Measurements from ENCODE around the gene COPS6.

The COPS6 gene

DNA sequence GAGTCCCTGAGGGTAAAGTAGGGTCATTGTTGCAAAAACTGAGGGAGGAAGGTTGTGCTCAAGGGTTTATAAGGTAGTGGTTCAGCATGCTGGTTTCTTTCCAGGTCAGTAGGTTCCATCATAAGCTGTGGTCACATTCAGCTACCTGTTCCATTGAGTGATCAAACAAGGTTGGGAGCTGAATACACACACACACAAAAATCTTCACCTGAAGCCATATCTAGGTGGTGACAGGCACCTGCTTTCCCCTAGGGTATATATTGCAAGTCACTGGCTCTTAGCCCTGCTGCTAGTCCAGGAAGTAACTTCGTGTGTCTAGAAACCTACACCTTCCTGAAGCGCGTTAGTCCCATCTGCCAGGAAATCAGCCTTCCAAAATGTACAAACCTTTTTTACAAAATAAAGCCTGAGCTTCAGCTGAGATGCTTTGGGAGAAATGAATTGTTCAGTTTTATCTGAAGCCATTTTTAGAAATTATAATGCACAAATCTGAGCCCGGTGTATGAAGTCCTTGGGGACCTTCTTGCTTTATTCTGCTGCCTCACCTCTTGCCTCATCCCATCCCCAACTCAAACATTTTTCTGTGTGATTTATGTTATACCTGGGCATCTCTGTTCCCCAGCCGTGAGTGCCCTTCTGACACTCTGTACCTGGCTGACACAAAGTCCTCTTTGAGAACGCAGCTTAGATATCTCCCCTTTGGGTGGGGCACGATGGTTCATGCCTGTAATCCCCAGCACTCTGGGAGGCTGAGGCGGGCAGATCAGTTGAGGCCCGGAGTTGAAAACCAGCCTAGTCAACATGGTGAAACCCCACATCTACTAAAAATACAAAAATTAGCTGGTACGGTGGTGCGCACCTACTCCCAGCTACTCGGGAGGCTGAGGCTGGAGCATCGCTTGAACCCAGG is 49.3 kb downstream of the COPS6 start:
- CTCF ChIA-PET: interaction anchor here (0.6 to 3.4 kb wide), 8 partner anchors 9 to 345 kb away, joined by 3 to 12 read pairs (median 4); partner anchors contain the start of gene MBLAC1
- DNase-seq (ENCODE audit: extremely low spot score): no peak
- POLR2A ChIA-PET: no interaction called here

DNA sequence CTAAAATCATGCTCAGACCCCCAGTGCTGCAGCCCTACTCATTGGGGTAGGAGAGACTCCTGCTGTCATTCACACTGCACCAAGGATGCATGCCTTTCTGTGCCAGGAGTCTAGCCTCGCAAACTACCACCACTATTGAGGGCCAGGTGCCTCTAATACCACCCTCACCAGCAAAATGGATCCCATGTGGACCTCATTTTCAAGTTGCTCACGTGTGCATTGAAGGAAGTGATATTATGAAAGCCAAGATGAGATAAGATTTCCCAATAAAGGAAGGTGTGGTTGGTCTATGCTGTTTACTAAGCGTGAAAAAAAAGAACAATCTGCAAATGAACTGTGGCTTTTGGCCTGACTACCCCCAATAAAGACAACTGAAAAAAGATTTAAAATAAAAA is 52.8 kb downstream of the COPS6 start:
- POLR2A ChIA-PET: no interaction called here
- DNase-seq (ENCODE audit: extremely low spot score): no peak
- CTCF ChIA-PET: interaction anchor here (0.6 to 9.8 kb wide), 5 partner anchors 10 to 266 kb away, joined by 3 to 114 read pairs (median 4); no protein-coding TSS in a partner anchor
- TF ChIP-seq, protein P1, sequence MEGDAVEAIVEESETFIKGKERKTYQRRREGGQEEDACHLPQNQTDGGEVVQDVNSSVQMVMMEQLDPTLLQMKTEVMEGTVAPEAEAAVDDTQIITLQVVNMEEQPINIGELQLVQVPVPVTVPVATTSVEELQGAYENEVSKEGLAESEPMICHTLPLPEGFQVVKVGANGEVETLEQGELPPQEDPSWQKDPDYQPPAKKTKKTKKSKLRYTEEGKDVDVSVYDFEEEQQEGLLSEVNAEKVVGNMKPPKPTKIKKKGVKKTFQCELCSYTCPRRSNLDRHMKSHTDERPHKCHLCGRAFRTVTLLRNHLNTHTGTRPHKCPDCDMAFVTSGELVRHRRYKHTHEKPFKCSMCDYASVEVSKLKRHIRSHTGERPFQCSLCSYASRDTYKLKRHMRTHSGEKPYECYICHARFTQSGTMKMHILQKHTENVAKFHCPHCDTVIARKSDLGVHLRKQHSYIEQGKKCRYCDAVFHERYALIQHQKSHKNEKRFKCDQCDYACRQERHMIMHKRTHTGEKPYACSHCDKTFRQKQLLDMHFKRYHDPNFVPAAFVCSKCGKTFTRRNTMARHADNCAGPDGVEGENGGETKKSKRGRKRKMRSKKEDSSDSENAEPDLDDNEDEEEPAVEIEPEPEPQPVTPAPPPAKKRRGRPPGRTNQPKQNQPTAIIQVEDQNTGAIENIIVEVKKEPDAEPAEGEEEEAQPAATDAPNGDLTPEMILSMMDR (IDR thresholded peaks at IDR 0.05; ENCODE audit: control extremely low read depth, extremely low read depth, low read depth, missing control alignments): no peak

More for the DNA sequence above, 49.3 kb downstream of the COPS6 start:
- TF ChIP-seq, protein P1 (IDR thresholded peaks at IDR 0.05; ENCODE audit: control extremely low read depth, extremely low read depth, low read depth, missing control alignments): no peak

Measured in GM10248 (cell line).